Activated T-helper 1 cell treated with anti-CD3 and anti-CD28 coated beads, Interleukin-2, amount 50 U/mL, for 16 hours (primary cell): Measurements from ENCODE around the gene KRTAP5-6.
"Not testable (repeated sequence)": the region's sequence is repeated elsewhere in the genome, so short reads cannot be mapped to it uniquely, and the experiment has no call there.

ENCODE experiments used
- DNase-seq, 2 donors: peaks; one replicate each; pipeline ENCODE4 v3.0.0-alpha.2; 2020; ENCODE audit warnings: low read depth in 1 of 2, low spot score in 1 of 2

Gene KRTAP5-6

GRCh38 chr11:1661454-1662269 lies 35.3 kb upstream of the KRTAP5-6 start:
- DNase-seq = not testable (repeated sequence)

GRCh38 chr11:1662699-1663283 lies 34.2 kb upstream of the KRTAP5-6 start:
- DNase-seq = not testable (repeated sequence)

- no peak for DNase-seq
Measured at GRCh38 chr11:1665313-1665712, 31.7 kb upstream of the KRTAP5-6 start.

GRCh38 chr11:1667121-1667850 lies 29.7 kb upstream of the KRTAP5-6 start:
- no peak for DNase-seq

GRCh38 chr11:1667906-1668305 lies 29.1 kb upstream of the KRTAP5-6 start:
- DNase-seq = no peak

GRCh38 chr11:1668911-1669473 lies 28.0 kb upstream of the KRTAP5-6 start:
- DNase-seq = no peak

GRCh38 chr11:1669546-1670218 lies 27.3 kb upstream of the KRTAP5-6 start:
- no peak for DNase-seq

- not testable (repeated sequence) for DNase-seq
Measured at GRCh38 chr11:1670457-1670856, 26.5 kb upstream of the KRTAP5-6 start.

GRCh38 chr11:1670905-1671371 lies 26.1 kb upstream of the KRTAP5-6 start:
- no peak for DNase-seq

GRCh38 chr11:1671658-1672057 lies 25.3 kb upstream of the KRTAP5-6 start:
- no peak for DNase-seq

- DNase-seq = no peak
Measured at GRCh38 chr11:1672613-1673350, 24.2 kb upstream of the KRTAP5-6 start.

- DNase-seq = no peak
Measured at GRCh38 chr11:1673446-1674172, 23.4 kb upstream of the KRTAP5-6 start.

GRCh38 chr11:1674173-1675131 lies 22.5 kb upstream of the KRTAP5-6 start:
- DNase-seq = no peak

- DNase-seq = no peak
Measured at GRCh38 chr11:1675536-1676228, 21.3 kb upstream of the KRTAP5-6 start.

GRCh38 chr11:1676229-1676740 lies 20.7 kb upstream of the KRTAP5-6 start:
- DNase-seq = no peak

- DNase-seq = no peak
Measured at GRCh38 chr11:1679881-1680280, 17.1 kb upstream of the KRTAP5-6 start.

GRCh38 chr11:1682225-1682905 lies 14.6 kb upstream of the KRTAP5-6 start:
- DNase-seq = no peak
